ENCODE measurements around the gene SFR1.

DNA sequence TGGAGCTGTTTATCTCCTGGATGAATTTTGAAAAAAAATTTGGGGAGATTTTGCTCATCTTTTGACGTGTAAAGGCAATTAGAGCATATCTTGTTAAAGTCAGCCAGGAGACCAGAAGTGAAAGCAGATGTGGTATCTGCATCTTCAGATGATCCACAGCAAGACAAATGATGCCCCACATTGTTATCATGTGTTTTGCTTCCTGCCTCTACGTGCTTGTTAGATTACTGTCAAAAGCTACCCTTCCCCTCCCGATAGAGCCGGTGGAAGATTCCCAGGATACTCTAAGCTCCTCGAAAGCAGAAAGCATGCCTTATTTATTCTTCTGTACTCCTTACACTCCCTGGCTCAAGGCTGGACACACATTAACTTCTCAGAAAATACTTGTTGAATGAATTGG, 49.2 kb upstream of the SFR1 start:
- no peak for TF ChIP-seq CTCF (IDR thresholded peaks at IDR 0.05)
- no peak for TF ChIP-seq POLR2A (IDR thresholded peaks at IDR 0.05)
